Fibroblast of villous mesenchyme (primary cell): ENCODE measurements around the gene P2RY13. TPM values are rescaled to one million over a fixed set of nuclear protein-coding genes. Genes with fewer than 3 reads are reported as not detected.
A peak's percentile ranks its signal among the peaks of the same experiment; 100 is the strongest.

Experiments used
- DNase-seq: peaks from one replicate; pipeline ENCODE4 v3.0.0-alpha.2; 2010; ENCODE audit warnings: low read depth
- H3K4me3 ChIP-seq: 2 replicates; pipeline ENCODE4 v1.5.1; 2011; ENCODE audit warnings: low read depth, mild to moderate bottlenecking, low read length
- CTCF ChIP-seq: IDR thresholded peaks from 2 replicates; pipeline ENCODE4 v1.5.1; 2012; ENCODE audit warnings: low read depth, mild to moderate bottlenecking, low read length; ENCODE audit not compliant: insufficient read depth
- total RNA-seq: library from RNA; depleted of rRNA; stranded (reverse); fragments of >200 nt; gene quantifications from 2 replicates; pipeline ENCODE4 v1.2.3, GENCODE V29; 2012

P2RY13 gene
- total RNA-seq, 1 donor, result not detected

- peak; percentile 18 for DNase-seq
- H3K4me3 ChIP-seq, result no peak overlapping the region
- TF ChIP-seq CTCF, result no peak
Observed at GRCh38 chr3:151362751-151363174, 33.4 kb upstream of the P2RY13 start.

- TF ChIP-seq CTCF, result no peak
- no peak for DNase-seq
- no peak overlapping the region for H3K4me3 ChIP-seq
Observed at GRCh38 chr3:151357463-151357850, 28.1 kb upstream of the P2RY13 start.

- TF ChIP-seq CTCF, result no peak
- H3K4me3 ChIP-seq, result no peak overlapping the region
- no peak for DNase-seq
Observed at GRCh38 chr3:151356794-151357462, 27.6 kb upstream of the P2RY13 start.

- no peak for DNase-seq
Observed at GRCh38 chr3:151351648-151352047, 22.3 kb upstream of the P2RY13 start.

GRCh38 chr3:151351219-151351618 is 21.9 kb upstream of the P2RY13 start:
- H3K4me3 ChIP-seq, result no peak overlapping the region
- no peak for TF ChIP-seq CTCF
- DNase-seq, result no peak

More at GRCh38 chr3:151351648-151352047, 22.3 kb upstream of the P2RY13 start:
- H3K4me3 ChIP-seq, result no peak overlapping the region
- TF ChIP-seq CTCF, result no peak

GRCh38 chr3:151350656-151351055 is 21.3 kb upstream of the P2RY13 start:
- no peak overlapping the region for H3K4me3 ChIP-seq
- no peak for DNase-seq
- no peak for TF ChIP-seq CTCF

- no peak for TF ChIP-seq CTCF
- no peak for DNase-seq
- H3K4me3 ChIP-seq, result no peak overlapping the region
Observed at GRCh38 chr3:151347432-151347831, 18.1 kb upstream of the P2RY13 start.
